GM23338 (cell line): ENCODE data around the gene TPRG1. TPM values are rescaled to one million over a fixed set of nuclear protein-coding genes. Genes with fewer than 3 reads are reported as not detected.

Experiments used
- ATAC-seq: fragments of 200-7000 bp; cut with Tn5 transposase; 3 replicates; pipeline ENCODE4 v1.9.1; 2020
- DNase-seq: peaks from one replicate; pipeline ENCODE4 v3.0.0-alpha.2; 2015; ENCODE audit warnings: low spot score
- H2AFZ ChIP-seq: fragments of 200-600 bp; sonication (generic); 2 replicates; pipeline ENCODE4 v1.8.0; 2016; ENCODE audit warnings: antibody characterized with exemption, mild to moderate bottlenecking, moderate library complexity
- H3F3A ChIP-seq: fragments of 200-600 bp; sonication (generic); replicated peaks from 2 replicates; pipeline ENCODE4 v1.8.0; 2017; ENCODE audit warnings: antibody characterized with exemption, mixed run types, low read depth
- H3K27ac ChIP-seq: fragments of 200-600 bp; sonication (generic); 2 replicates; pipeline ENCODE4 v1.6.1; 2016; ENCODE audit warnings: low read depth
- H3K27me3 ChIP-seq: fragments of 200-600 bp; sonication (generic); 2 replicates; pipeline ENCODE4 v1.8.0; 2016; ENCODE audit warnings: mild to moderate bottlenecking, mixed run types, moderate library complexity; ENCODE audit not compliant: insufficient read depth
- H3K36me3 ChIP-seq: fragments of 200-600 bp; sonication (generic); 2 replicates; pipeline ENCODE4 v1.8.0; 2016; ENCODE audit warnings: mild to moderate bottlenecking; ENCODE audit not compliant: insufficient read depth
- H3K4me1 ChIP-seq: fragments of 200-600 bp; sonication (generic); 2 replicates; pipeline ENCODE4 v1.8.0; 2016; ENCODE audit warnings: mild to moderate bottlenecking, moderate library complexity; ENCODE audit not compliant: insufficient read depth
- H3K4me2 ChIP-seq: fragments of 200-600 bp; sonication (generic); 2 replicates; pipeline ENCODE4 v1.7.1; 2017; ENCODE audit warnings: mixed run types
- H3K4me3 ChIP-seq: fragments of 200-600 bp; sonication (generic); 2 replicates; pipeline ENCODE4 v1.6.1; 2016; ENCODE audit warnings: mixed run types
- H3K79me2 ChIP-seq: fragments of 200-600 bp; sonication (generic); replicated peaks from 2 replicates; pipeline ENCODE4 v1.8.0; 2017; ENCODE audit warnings: mild to moderate bottlenecking; ENCODE audit not compliant: insufficient read depth
- H3K9me2 ChIP-seq: fragments of 200-600 bp; sonication (generic); 2 replicates; pipeline ENCODE4 v1.8.0; 2017; ENCODE audit not compliant: insufficient read depth
- H4K20me1 ChIP-seq: fragments of 200-600 bp; sonication (generic); replicated peaks from 2 replicates; pipeline ENCODE4 v1.8.0; 2017; ENCODE audit warnings: mild to moderate bottlenecking; ENCODE audit not compliant: insufficient read depth
- H3K27ac Mint-ChIP-seq: 2 replicates; pipeline ENCODE4 v1.8.0; 2020; ENCODE audit warnings: inconsistent platforms, mild to moderate bottlenecking, moderate library complexity, mixed read lengths
- H3K27me3 Mint-ChIP-seq: 3 replicates; pipeline ENCODE4 v1.8.0; 2022; ENCODE audit warnings: low read depth, mild to moderate bottlenecking, moderate library complexity, mixed read lengths, inconsistent platforms; ENCODE audit not compliant: insufficient read depth, poor library complexity
- H3K36me3 Mint-ChIP-seq: 3 replicates; pipeline ENCODE4 v1.8.0; 2021; ENCODE audit warnings: low read depth, mild to moderate bottlenecking, inconsistent platforms, moderate library complexity, mixed read lengths
- H3K4me1 Mint-ChIP-seq: 3 replicates; pipeline ENCODE4 v1.8.0; 2020; ENCODE audit warnings: mild to moderate bottlenecking, inconsistent platforms, mixed read lengths
- H3K4me3 Mint-ChIP-seq: 3 replicates; pipeline ENCODE4 v1.8.0; 2021; ENCODE audit warnings: moderate library complexity, mild to moderate bottlenecking, inconsistent platforms, mixed read lengths
- H3K9me3 Mint-ChIP-seq: 3 replicates; pipeline ENCODE4 v1.8.0; 2020; ENCODE audit warnings: moderate library complexity, mild to moderate bottlenecking, inconsistent platforms, mixed read lengths
- CTCF ChIP-seq, 2 experiments: fragments of 200-600 bp in 1 of 2; sonication (generic) in 1 of 2; conservative IDR thresholded peaks; 2 replicates each; pipeline versions ENCODE4 v1.5.1 to v1.6.1; 2016 to 2017; ENCODE audit warnings: antibody characterized with exemption in 2 of 2, low read depth in 2 of 2, mild to moderate bottlenecking in 2 of 2, moderate library complexity in 1 of 2
- EZH2 ChIP-seq: fragments of 200-600 bp; sonication (generic); IDR thresholded peaks from one replicate; pipeline ENCODE4 v1.8.0; 2017; ENCODE audit warnings: antibody characterized with exemption, mild to moderate bottlenecking, low read depth; ENCODE audit not compliant: unreplicated experiment
- JUNB ChIP-seq: IDR thresholded peaks from one replicate; pipeline ENCODE4 v1.6.1; 2016; ENCODE audit warnings: antibody characterized with exemption; ENCODE audit not compliant: unreplicated experiment
- STAT1 ChIP-seq: IDR thresholded peaks from one replicate; pipeline ENCODE4 v1.6.1; 2016; ENCODE audit warnings: antibody characterized with exemption; ENCODE audit not compliant: unreplicated experiment
- polyA plus RNA-seq: library from polyadenylated mRNA; unstranded; fragments of >200 nt; fragmentation: Nextera tagmentation; extraction: Ambion mirVana; gene quantifications from 2 replicates; pipeline ENCODE4 v1.2.1, GENCODE V29; 2016
- total RNA-seq: library from RNA; depleted of rRNA; stranded (reverse); fragments of >200 nt; shearing (Covaris generic); gene quantifications from 2 replicates; pipeline ENCODE4 v1.2.3, GENCODE V29; 2014
- TF ChIP-seq, protein P1 (sequence below): fragments of 250-450 bp; sonication (Bioruptor Pico); IDR thresholded peaks from 2 replicates; pipeline ENCODE4 v1.5.0; 2020; ENCODE audit warnings: mild to moderate bottlenecking, moderate library complexity

TPRG1 gene
- total and polyA plus RNA-seq, 2 experiments from 2014 or later = 0.74 to 1.7 TPM

GRCh38 chr3:189331002-189331418, 159.2 kb downstream of the TPRG1 start (continued):
- TF ChIP-seq, protein P1, sequence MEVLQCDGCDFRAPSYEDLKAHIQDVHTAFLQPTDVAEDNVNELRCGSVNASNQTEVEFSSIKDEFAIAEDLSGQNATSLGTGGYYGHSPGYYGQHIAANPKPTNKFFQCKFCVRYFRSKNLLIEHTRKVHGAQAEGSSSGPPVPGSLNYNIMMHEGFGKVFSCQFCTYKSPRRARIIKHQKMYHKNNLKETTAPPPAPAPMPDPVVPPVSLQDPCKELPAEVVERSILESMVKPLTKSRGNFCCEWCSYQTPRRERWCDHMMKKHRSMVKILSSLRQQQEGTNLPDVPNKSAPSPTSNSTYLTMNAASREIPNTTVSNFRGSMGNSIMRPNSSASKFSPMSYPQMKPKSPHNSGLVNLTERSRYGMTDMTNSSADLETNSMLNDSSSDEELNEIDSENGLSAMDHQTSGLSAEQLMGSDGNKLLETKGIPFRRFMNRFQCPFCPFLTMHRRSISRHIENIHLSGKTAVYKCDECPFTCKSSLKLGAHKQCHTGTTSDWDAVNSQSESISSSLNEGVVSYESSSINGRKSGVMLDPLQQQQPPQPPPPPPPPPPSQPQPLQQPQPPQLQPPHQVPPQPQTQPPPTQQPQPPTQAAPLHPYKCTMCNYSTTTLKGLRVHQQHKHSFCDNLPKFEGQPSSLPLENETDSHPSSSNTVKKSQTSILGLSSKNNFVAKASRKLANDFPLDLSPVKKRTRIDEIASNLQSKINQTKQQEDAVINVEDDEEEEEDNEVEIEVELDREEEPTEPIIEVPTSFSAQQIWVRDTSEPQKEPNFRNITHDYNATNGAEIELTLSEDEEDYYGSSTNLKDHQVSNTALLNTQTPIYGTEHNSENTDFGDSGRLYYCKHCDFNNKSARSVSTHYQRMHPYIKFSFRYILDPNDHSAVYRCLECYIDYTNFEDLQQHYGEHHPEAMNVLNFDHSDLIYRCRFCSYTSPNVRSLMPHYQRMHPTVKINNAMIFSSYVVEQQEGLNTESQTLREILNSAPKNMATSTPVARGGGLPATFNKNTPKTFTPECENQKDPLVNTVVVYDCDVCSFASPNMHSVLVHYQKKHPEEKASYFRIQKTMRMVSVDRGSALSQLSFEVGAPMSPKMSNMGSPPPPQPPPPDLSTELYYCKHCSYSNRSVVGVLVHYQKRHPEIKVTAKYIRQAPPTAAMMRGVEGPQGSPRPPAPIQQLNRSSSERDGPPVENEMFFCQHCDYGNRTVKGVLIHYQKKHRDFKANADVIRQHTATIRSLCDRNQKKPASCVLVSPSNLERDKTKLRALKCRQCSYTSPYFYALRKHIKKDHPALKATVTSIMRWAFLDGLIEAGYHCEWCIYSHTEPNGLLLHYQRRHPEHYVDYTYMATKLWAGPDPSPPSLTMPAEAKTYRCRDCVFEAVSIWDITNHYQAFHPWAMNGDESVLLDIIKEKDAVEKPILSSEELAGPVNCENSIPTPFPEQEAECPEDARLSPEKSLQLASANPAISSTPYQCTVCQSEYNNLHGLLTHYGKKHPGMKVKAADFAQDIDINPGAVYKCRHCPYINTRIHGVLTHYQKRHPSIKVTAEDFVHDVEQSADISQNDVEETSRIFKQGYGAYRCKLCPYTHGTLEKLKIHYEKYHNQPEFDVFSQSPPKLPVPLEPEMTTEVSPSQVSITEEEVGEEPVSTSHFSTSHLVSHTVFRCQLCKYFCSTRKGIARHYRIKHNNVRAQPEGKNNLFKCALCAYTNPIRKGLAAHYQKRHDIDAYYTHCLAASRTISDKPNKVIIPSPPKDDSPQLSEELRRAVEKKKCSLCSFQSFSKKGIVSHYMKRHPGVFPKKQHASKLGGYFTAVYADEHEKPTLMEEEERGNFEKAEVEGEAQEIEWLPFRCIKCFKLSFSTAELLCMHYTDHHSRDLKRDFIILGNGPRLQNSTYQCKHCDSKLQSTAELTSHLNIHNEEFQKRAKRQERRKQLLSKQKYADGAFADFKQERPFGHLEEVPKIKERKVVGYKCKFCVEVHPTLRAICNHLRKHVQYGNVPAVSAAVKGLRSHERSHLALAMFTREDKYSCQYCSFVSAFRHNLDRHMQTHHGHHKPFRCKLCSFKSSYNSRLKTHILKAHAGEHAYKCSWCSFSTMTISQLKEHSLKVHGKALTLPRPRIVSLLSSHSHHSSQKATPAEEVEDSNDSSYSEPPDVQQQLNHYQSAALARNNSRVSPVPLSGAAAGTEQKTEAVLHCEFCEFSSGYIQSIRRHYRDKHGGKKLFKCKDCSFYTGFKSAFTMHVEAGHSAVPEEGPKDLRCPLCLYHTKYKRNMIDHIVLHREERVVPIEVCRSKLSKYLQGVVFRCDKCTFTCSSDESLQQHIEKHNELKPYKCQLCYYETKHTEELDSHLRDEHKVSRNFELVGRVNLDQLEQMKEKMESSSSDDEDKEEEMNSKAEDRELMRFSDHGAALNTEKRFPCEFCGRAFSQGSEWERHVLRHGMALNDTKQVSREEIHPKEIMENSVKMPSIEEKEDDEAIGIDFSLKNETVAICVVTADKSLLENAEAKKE (CRISPR knock-in tag) = no peak
- TF ChIP-seq STAT1 = no peak

DNA sequence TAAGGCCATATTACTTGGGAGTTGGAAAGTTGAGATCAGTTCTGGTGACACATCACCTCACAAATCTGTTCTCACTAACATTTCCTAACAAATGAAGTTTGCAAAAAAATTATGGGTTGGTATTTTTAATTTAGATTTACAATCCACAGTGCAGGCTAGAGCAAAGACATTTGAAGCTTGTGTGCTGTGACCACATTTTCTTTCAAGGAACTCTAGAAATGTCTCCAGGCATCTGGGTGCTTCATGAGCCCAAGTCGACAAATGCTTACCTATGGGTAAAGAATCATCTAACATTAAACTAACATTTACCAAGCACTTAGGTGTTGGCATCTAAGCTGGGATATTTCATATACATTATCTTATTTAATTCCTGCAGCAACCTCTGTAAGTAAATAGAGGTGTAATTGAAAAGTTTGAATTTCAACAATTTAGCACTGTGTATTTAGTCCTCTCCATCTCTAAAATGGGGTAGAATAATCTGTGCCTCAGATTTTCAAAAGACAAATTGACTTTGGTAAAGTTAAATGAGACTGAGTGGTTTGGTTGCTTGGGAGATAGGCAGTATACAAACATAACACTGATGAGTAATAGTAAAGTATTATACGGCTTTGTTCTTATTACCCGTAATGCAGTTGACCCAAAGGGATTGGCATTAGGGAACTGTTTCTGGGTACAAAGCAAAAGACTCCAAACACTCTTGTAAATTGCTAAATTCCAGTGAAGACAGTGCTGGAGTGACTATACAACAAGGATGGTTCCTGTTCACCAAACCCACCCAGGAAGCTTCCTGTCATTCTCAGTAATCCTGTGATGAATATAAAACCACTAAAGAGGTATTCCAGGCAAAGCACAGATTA, 162.5 kb downstream of the TPRG1 start:
- Mint-ChIP-seq H3K4me3 (no peak overlapping the region), H3K27me3 (no peaks in the 10 kb centered on the region), H3K4me1 (no peaks in the 10 kb centered on the region), H3K36me3 (no peaks in the 10 kb centered on the region), H3K27ac (no peak overlapping the region), H3K9me3 (no peaks in the 10 kb centered on the region)
- Histone ChIP-seq H3F3A (no peaks in the 10 kb centered on the region), H3K79me2 (no peaks in the 10 kb centered on the region), H3K27ac (no peak overlapping the region), H4K20me1 (no peaks in the 10 kb centered on the region; the same call in 1 of the 2 replicates), H3K9me2 (peaks cover 9% of the 10 kb centered on the region; the same call in 1 of the 2 replicates), H2AFZ (no peak overlapping the region), H3K4me3 (no peak overlapping the region), H3K36me3 (no peaks in the 10 kb centered on the region), H3K27me3 (no peaks in the 10 kb centered on the region), H3K4me1 (no peaks in the 10 kb centered on the region; the same call in 1 of the 2 replicates), H3K4me2 (no peak overlapping the region)
- DNase-seq (no peak), ATAC-seq (no peak)
- TF ChIP-seq, protein P1 (CRISPR knock-in tag) = no peak
- TF ChIP-seq EZH2 (no peak), JUNB (no peak), CTCF (conservative IDR thresholded peaks at IDR 0.05; ENCODE audit: low read depth in 2 of 2) (no peak)
